ENCODE measurements around the gene NEIL1. TPM values are rescaled to one million over a fixed set of nuclear protein-coding genes. Genes with fewer than 3 reads are reported as not detected.

The NEIL1 gene
- total and polyA plus RNA-seq, 2 donors (not counting 3 experiments of a cell fraction or from before 2014, with no cell fraction given), result 29.5 TPM

DNA sequence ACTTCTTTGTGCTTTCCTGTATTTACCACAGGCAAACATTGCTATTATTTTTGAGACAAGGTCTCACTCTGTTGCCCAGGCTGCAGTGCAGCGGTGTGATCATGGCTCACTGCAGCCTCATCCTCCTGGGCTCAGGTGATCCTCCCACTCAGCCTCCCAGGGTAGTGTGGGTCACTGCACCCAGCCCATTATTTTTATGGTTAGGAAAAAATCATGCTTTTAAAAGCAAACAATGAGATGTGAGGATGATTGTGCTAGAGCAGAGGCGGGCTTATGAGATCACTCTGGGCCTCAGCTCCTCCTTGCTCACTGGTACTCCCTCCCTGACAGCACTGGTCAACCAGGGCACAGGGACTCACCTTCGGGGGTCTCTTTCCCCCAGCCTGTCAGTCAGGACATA is 19.3 kb downstream of the NEIL1 start:
- no peak for TF ChIP-seq GATA2 (IDR thresholded peaks at IDR 0.05; ENCODE audit: insufficient read depth, insufficient read length, low read depth, low read length)
- TF ChIP-seq EZH2 (IDR thresholded peaks at IDR 0.05; ENCODE audit: borderline replicate concordance, low read depth, low read length, severe bottlenecking), result no peak
- no peak for TF ChIP-seq POLR2A (IDR thresholded peaks at IDR 0.05; ENCODE audit: low read depth, low read length)
- TF ChIP-seq, protein P1, sequence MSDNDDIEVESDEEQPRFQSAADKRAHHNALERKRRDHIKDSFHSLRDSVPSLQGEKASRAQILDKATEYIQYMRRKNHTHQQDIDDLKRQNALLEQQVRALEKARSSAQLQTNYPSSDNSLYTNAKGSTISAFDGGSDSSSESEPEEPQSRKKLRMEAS (IDR thresholded peaks at IDR 0.05; ENCODE audit: insufficient read depth, insufficient read length), result no peak
- TF ChIP-seq, protein P2, sequence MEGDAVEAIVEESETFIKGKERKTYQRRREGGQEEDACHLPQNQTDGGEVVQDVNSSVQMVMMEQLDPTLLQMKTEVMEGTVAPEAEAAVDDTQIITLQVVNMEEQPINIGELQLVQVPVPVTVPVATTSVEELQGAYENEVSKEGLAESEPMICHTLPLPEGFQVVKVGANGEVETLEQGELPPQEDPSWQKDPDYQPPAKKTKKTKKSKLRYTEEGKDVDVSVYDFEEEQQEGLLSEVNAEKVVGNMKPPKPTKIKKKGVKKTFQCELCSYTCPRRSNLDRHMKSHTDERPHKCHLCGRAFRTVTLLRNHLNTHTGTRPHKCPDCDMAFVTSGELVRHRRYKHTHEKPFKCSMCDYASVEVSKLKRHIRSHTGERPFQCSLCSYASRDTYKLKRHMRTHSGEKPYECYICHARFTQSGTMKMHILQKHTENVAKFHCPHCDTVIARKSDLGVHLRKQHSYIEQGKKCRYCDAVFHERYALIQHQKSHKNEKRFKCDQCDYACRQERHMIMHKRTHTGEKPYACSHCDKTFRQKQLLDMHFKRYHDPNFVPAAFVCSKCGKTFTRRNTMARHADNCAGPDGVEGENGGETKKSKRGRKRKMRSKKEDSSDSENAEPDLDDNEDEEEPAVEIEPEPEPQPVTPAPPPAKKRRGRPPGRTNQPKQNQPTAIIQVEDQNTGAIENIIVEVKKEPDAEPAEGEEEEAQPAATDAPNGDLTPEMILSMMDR (IDR thresholded peaks at IDR 0.05; ENCODE audit: extremely low read depth in 1 of 2, insufficient read depth in 1 of 2, low read depth in 1 of 2, low read length in 2 of 2), result no peak
- TF ChIP-seq JUN (IDR thresholded peaks at IDR 0.05; ENCODE audit: borderline replicate concordance, insufficient read depth, insufficient read length, low read depth), result no peak
- no peak for TF ChIP-seq MYC (IDR thresholded peaks at IDR 0.05; ENCODE audit: low read depth, low read length)
- no peak for TF ChIP-seq FOS (IDR thresholded peaks at IDR 0.05; ENCODE audit: borderline replicate concordance, insufficient read depth, low read length)
- TF ChIP-seq POLR2AphosphoS5 (IDR thresholded peaks at IDR 0.05; ENCODE audit: insufficient read depth, low read depth, low read length), result no peak

More for the DNA sequence above, 19.3 kb downstream of the NEIL1 start:
- Histone ChIP-seq H3K4me3 (replicated peaks in 1 of 3; ENCODE audit: insufficient read depth in 1 of 3, low read depth in 1 of 3, low read length in 3 of 3) (no peak overlapping the region), H3K4me2 (ENCODE audit: insufficient read depth, low read length) (no peak overlapping the region), H3K27me3 (ENCODE audit: control insufficient read depth in 2 of 2, insufficient read depth in 2 of 2, low read length in 2 of 2) (no peaks in the 10 kb centered on the region), H3K9ac (replicated peaks; ENCODE audit: extremely low read depth, insufficient read depth, low read length) (no peak overlapping the region), H3K36me3 (ENCODE audit: control insufficient read depth in 2 of 2, extremely low read depth in 1 of 2, insufficient read depth in 2 of 2, low read length in 2 of 2) (peaks cover 2 to 32% of the 10 kb centered on the region in 2 experiments), H3K9me3 (replicated peaks; ENCODE audit: control insufficient read depth, insufficient read depth, low read length) (no peaks in the 10 kb centered on the region), H4K20me1 (replicated peaks; ENCODE audit: control insufficient read depth, extremely low read depth, insufficient read depth, low read length) (no peaks in the 10 kb centered on the region), H3K4me1 (ENCODE audit: control insufficient read depth, extremely low read depth, insufficient read depth, low read length) (peaks cover 15% of the 10 kb centered on the region), H3K27ac (ENCODE audit: insufficient read depth, low read depth, low read length) (no peak overlapping the region), H3K79me2 (ENCODE audit: control insufficient read depth, insufficient read depth, low read length) (peaks cover 9% of the 10 kb centered on the region), H2AFZ (ENCODE audit: low read depth, low read length) (no peak overlapping the region), H3K9me1 (replicated peaks; ENCODE audit: control insufficient read depth, extremely low read depth, insufficient read depth, low read length) (no peaks in the 10 kb centered on the region)
- dilution Hi-C loops (cut with MboI; ENCODE audit: extremely low pct_ligation_motif_present, low sequenced_read_pairs), result no loop called here
- ChIA-PET POLR2A (no interaction called here), CTCF (interaction anchor here (1.4 kb wide), 1 partner anchor 89 kb away, joined by 3 read pairs; no protein-coding TSS in a partner anchor)
- intact Hi-C loops (cut with micrococcal nuclease), result loop anchor here (5.0 to 10.0 kb wide), 2 partner anchors 334 to 439 kb away; no protein-coding TSS in a partner anchor
- no TSS peak for BruUV-seq (replicated peaks)
- FAIRE-seq (no peak), DNase-seq (ENCODE audit: low read depth, low spot score) (no peak)

Measured in endothelial cell of umbilical vein (primary cell).